ENCODE data around the gene BTBD2. TPM values are rescaled to one million over a fixed set of nuclear protein-coding genes. Genes with fewer than 3 reads are reported as not detected.

Gene BTBD2
- total and polyA plus RNA-seq, 2 of the 13 experiments (the other 11 are each of a cell fraction or from before 2014, with no cell fraction given): 28.1 to 45.3 TPM

DNA sequence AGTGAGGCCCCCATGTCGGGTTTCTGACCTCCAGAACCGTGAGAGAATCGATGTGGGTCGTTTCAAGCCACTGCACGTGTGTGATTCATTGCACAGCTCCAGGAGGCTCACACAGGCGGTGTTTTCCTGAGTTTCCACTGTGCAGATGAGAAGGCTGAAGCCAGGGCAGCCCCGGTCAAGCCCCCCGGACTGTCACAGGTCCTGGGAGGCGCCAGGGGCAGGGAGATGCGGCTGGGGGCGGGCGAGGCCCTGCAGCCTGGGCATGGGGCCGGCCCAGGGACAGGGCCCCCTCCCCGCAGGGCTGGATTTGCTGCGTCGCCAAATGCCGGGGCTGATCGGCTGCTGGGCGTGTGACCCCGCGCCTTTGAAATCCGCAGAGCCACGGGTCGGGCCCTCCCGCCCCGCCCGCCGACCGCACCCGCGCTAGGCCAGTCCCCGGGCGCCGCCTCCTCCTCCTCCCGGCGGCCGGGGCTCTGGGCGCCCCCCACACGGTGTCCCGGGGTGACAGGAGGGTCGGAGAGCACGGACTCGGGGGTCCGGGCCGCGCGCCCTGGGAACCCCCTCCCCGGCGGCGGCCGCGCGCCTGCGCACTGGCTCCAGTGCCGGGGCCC lies 45.5 kb upstream of the BTBD2 start (continued):
- TF ChIP-seq, protein P1, sequence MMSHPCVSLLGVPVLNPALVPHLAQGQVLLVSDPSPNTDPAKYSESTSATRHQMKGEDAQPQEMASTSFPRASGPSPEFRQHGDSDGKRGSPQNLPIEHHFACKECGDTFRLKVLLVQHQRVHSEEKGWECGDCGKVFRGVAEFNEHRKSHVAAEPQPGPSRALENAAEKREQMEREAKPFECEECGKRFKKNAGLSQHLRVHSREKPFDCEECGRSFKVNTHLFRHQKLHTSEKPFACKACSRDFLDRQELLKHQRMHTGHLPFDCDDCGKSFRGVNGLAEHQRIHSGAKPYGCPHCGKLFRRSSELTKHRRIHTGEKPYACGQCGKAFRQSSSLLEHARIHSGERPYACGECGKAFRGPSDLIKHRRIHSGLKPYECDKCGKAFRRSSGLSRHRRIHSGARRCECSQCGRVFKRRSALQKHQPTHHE (CRISPR knock-in tag; IDR thresholded peaks at IDR 0.05; ENCODE audit: borderline replicate concordance): no peak
- TF ChIP-seq ETS1 (CRISPR knock-in tag; IDR thresholded peaks at IDR 0.05) (no peak), ZBTB3 (CRISPR knock-in tag; IDR thresholded peaks at IDR 0.05; ENCODE audit: borderline replicate concordance, low read depth) (0 out of 2 replicates have a peak, but pooled peaks have one; percentile 10), SNAPC4 (CRISPR knock-in tag; IDR thresholded peaks at IDR 0.05) (no peak), MAFF (IDR thresholded peaks at IDR 0.05; ENCODE audit: low read depth, low read length) (no peak), LBX2 (CRISPR knock-in tag; IDR thresholded peaks at IDR 0.05; ENCODE audit: borderline replicate concordance) (no peak), ELF4 (CRISPR knock-in tag; IDR thresholded peaks at IDR 0.05; ENCODE audit: borderline replicate concordance) (no peak), NCOA1 (CRISPR knock-in tag; IDR thresholded peaks at IDR 0.05) (no peak), HNF4G (IDR thresholded peaks at IDR 0.05; ENCODE audit: borderline replicate concordance, low read depth, low read length) (no peak), HNF4G (CRISPR knock-in tag; IDR thresholded peaks at IDR 0.05; ENCODE audit: borderline replicate concordance, low read depth) (0 out of 2 replicates have a peak, but pooled peaks have one; percentile 13), EHMT2 (IDR thresholded peaks at IDR 0.05; ENCODE audit: borderline replicate concordance, low read depth, low read length) (no peak), MED13 (CRISPR knock-in tag; IDR thresholded peaks at IDR 0.05) (peak; percentile 32; the same call in 1 of the 2 replicates)
- TF ChIP-seq, protein P2, sequence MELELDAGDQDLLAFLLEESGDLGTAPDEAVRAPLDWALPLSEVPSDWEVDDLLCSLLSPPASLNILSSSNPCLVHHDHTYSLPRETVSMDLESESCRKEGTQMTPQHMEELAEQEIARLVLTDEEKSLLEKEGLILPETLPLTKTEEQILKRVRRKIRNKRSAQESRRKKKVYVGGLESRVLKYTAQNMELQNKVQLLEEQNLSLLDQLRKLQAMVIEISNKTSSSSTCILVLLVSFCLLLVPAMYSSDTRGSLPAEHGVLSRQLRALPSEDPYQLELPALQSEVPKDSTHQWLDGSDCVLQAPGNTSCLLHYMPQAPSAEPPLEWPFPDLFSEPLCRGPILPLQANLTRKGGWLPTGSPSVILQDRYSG (CRISPR knock-in tag; IDR thresholded peaks at IDR 0.05): peak; percentile 55; the same call in 1 of the 2 replicates
- TF ChIP-seq, protein P3, sequence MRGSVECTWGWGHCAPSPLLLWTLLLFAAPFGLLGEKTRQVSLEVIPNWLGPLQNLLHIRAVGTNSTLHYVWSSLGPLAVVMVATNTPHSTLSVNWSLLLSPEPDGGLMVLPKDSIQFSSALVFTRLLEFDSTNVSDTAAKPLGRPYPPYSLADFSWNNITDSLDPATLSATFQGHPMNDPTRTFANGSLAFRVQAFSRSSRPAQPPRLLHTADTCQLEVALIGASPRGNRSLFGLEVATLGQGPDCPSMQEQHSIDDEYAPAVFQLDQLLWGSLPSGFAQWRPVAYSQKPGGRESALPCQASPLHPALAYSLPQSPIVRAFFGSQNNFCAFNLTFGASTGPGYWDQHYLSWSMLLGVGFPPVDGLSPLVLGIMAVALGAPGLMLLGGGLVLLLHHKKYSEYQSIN (CRISPR knock-in tag; IDR thresholded peaks at IDR 0.05; ENCODE audit: borderline replicate concordance): no peak
- TF ChIP-seq, protein P4, sequence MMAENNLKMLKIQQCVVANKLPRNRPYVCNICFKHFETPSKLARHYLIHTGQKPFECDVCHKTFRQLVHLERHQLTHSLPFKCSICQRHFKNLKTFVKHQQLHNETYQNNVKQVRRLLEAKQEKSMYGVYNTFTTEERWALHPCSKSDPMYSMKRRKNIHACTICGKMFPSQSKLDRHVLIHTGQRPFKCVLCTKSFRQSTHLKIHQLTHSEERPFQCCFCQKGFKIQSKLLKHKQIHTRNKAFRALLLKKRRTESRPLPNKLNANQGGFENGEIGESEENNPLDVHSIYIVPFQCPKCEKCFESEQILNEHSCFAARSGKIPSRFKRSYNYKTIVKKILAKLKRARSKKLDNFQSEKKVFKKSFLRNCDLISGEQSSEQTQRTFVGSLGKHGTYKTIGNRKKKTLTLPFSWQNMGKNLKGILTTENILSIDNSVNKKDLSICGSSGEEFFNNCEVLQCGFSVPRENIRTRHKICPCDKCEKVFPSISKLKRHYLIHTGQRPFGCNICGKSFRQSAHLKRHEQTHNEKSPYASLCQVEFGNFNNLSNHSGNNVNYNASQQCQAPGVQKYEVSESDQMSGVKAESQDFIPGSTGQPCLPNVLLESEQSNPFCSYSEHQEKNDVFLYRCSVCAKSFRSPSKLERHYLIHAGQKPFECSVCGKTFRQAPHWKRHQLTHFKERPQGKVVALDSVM (CRISPR knock-in tag; IDR thresholded peaks at IDR 0.05): peak; percentile 4; the same call in 1 of the 2 replicates

Data from HepG2 (cell line).